K562 (cell line): ENCODE measurements around the gene IRAK2. TPM values are rescaled to one million over a fixed set of nuclear protein-coding genes. Genes with fewer than 3 reads are reported as not detected.

Experiments
- CHCHD3 ChIP-seq: fragments of 250-450 bp; sonication (Bioruptor Pico); IDR thresholded peaks from 2 replicates; pipeline ENCODE4 v2.1.2; 2022; ENCODE audit warnings: mild to moderate bottlenecking
- CREB1 ChIP-seq, 2 experiments: sonication (generic) in 1 of 2; formaldehyde crosslinking in 1 of 2; IDR thresholded peaks; 2 replicates each; pipeline versions ENCODE4 v1.6.1 to v1.8.0; 2012 to 2022; ENCODE audit warnings: inconsistent platforms in 1 of 2, mild to moderate bottlenecking in 1 of 2, missing genetic modification reagents in 1 of 2, moderate library complexity in 1 of 2
- CTCFL ChIP-seq: IDR thresholded peaks from 2 replicates; pipeline ENCODE4 v1.6.1; 2011; ENCODE audit warnings: borderline replicate concordance, low read depth, mild to moderate bottlenecking, moderate library complexity, low read length; ENCODE audit not compliant: insufficient read depth, poor library complexity, severe bottlenecking
- E2F3 ChIP-seq: fragments of 250-450 bp; sonication (Bioruptor Pico); IDR thresholded peaks from 2 replicates; pipeline ENCODE4 v1.4.0; 2020; ENCODE audit warnings: mild to moderate bottlenecking
- FOSL1 ChIP-seq: fragments of 200-800 bp; sonication (Bioruptor generic); conservative IDR thresholded peaks from 2 replicates; pipeline ENCODE4 v1.6.1; 2016; ENCODE audit warnings: missing genetic modification characterization, missing compliant biosample characterization
- GATAD2A ChIP-seq: fragments of 450-650 bp; IDR thresholded peaks from 2 replicates; pipeline ENCODE4 v1.6.1; 2017
- HLTF ChIP-seq: fragments of 450-650 bp; IDR thresholded peaks from 2 replicates; pipeline ENCODE4 v1.6.1; 2016
- IRF2 ChIP-seq: sonication (generic); formaldehyde crosslinking; IDR thresholded peaks from 2 replicates; pipeline ENCODE4 v1.8.1; 2022; ENCODE audit warnings: mild to moderate bottlenecking, missing genetic modification reagents
- KDM5B ChIP-seq: fragments of 200-600 bp; sonication (generic); IDR thresholded peaks from 2 replicates; pipeline ENCODE4 v1.6.1; 2012; ENCODE audit warnings: low read depth, mild to moderate bottlenecking, moderate library complexity, low read length, control low read depth, inconsistent platforms; ENCODE audit not compliant: insufficient replicate concordance
- MAFG ChIP-seq: fragments of 450-650 bp; conservative IDR thresholded peaks from 2 replicates; pipeline ENCODE4 v1.6.1; 2016; ENCODE audit warnings: missing genetic modification characterization, missing compliant biosample characterization
- MED1 ChIP-seq: sonication (generic); formaldehyde crosslinking; IDR thresholded peaks from 2 replicates; pipeline ENCODE4 v1.8.1; 2023; ENCODE audit warnings: missing genetic modification reagents, borderline replicate concordance
- NR4A1 ChIP-seq, 2 experiments: fragments of 250-450 bp in 1 of 2; fragments of 450-650 bp in 1 of 2; sonication (Bioruptor Pico) in 1 of 2; IDR thresholded peaks; 2 replicates each; pipeline versions ENCODE4 v1.4.0 to v1.6.1; 2016 to 2020; ENCODE audit warnings: mild to moderate bottlenecking in 2 of 2, missing compliant biosample characterization in 1 of 2, missing genetic modification characterization in 1 of 2, moderate library complexity in 1 of 2
- PHF8 ChIP-seq: fragments of 200-600 bp; sonication (generic); IDR thresholded peaks from 2 replicates; pipeline ENCODE4 v1.6.1; 2012; ENCODE audit warnings: mixed run types, mild to moderate bottlenecking, inconsistent platforms, low read length, moderate library complexity, borderline replicate concordance
- PHTF2 ChIP-seq: fragments of 250-450 bp; sonication (Bioruptor Pico); IDR thresholded peaks from 2 replicates; pipeline ENCODE4 v1.5.0; 2021; ENCODE audit warnings: mild to moderate bottlenecking
- PTTG1 ChIP-seq: fragments of 450-650 bp; IDR thresholded peaks from 2 replicates; pipeline ENCODE4 v1.6.1; 2016; ENCODE audit warnings: low read depth, mild to moderate bottlenecking, missing genetic modification characterization, missing compliant biosample characterization
- PYGO2 ChIP-seq: fragments of 450-650 bp; IDR thresholded peaks from 2 replicates; pipeline ENCODE4 v1.6.1; 2016; ENCODE audit warnings: mild to moderate bottlenecking, missing genetic modification characterization, moderate library complexity, missing compliant biosample characterization
- ZBTB5 ChIP-seq: fragments of 450-650 bp; IDR thresholded peaks from 2 replicates; pipeline ENCODE4 v1.6.1; 2017; ENCODE audit warnings: antibody characterized with exemption
- ZNF165 ChIP-seq: fragments of 250-450 bp; sonication (Bioruptor Pico); IDR thresholded peaks from 2 replicates; pipeline ENCODE4 v1.4.0; 2020; ENCODE audit warnings: borderline replicate concordance
- polyA plus RNA-seq, 8 experiments: library from polyadenylated mRNA; depleted of rRNA in 4 of 8; stranded (reverse) in 5 of 8; unstranded in 3 of 8; fragments of >200 nt; fragmentation: Nextera tagmentation in 2 of 8; fragmentation: Illumina TruSeq in 1 of 8; extraction: Ambion mirVana in 2 of 8; extraction: Trizol in 1 of 8; gene quantifications; 2 replicates each; pipeline versions ENCODE4 v1.2.1 to v1.2.3, GENCODE V29; 2011 to 2014; ENCODE audit warnings: inconsistent platforms in 1 of 8, missing spikeins in 1 of 8
- total RNA-seq, 7 experiments: library from RNA; depleted of rRNA in 6 of 7; stranded (reverse); fragments of >200 nt in 6 of 7; fragmentation: Illumina TruSeq in 2 of 7; extraction: Trizol in 2 of 7; gene quantifications; 2 replicates each; pipeline versions ENCODE4 v1.2.1 to v1.2.3, GENCODE V29; 2011 to 2021; ENCODE audit warnings: low replicate concordance in 1 of 7
- TF ChIP-seq, protein P1 (sequence below): fragments of 450-650 bp; IDR thresholded peaks from 2 replicates; pipeline ENCODE4 v1.6.1; 2016; ENCODE audit warnings: missing biosample characterization, missing genetic modification characterization
- TF ChIP-seq, protein P2 (sequence below), 3 experiments: IDR thresholded peaks in 2 of 3; conservative IDR thresholded peaks in 1 of 3; 2 replicates each; pipeline ENCODE4 v1.5.1; 2011 to 2012; ENCODE audit warnings: low read length in 3 of 3, mild to moderate bottlenecking in 3 of 3, control low read depth in 2 of 3, improper control_type of control experiment in 1 of 3, inconsistent platforms in 1 of 3, low read depth in 1 of 3, mixed read lengths in 1 of 3, moderate library complexity in 1 of 3; ENCODE audit not compliant: insufficient read depth in 2 of 3

IRAK2 gene
- total and polyA plus RNA-seq, 9 of the 15 experiments (the other 6 are each of a cell fraction or from before 2014, with no cell fraction given) = 0.42 to 4.4 (median 2.7) TPM

DNA sequence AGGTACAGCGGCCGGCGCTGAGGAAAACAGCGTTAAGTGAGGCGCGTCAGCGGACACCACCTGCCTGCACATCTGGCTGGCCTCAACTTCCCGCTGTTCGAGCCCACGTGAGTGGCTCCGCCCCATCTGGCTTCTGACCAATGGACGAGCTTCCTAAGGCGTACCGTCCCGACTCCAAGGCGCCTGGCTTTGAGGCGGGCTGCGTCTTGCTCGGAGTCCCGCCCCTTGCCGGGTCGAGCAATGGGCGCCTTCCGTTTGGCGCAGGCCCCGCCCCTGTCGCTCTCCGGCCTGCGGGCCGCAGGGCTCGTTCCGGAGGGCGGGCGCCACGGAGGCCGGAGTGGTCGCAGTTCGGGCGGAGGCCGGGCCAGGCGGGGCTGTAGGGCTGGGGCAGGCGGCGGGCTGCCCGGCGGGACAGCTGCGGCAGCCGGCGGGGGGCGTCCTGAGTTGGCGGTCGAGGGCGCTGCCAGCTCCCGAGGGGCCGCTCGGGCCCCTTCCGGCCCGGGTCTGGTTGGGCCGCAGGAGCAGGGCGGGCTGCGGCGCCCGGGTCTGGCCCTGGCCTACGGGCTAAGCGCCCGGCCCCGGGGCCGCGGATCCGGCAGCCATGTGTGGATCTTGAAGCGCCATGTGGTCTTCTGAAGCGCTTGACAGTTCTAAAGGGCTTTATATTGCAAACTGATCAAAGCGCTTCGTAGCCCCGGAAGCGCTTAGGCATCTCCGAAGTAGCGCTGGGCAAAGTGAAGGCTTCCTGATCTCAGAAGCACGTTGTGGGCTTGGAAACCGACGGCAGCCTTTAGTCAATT lies 83.7 kb downstream of the IRAK2 start, which contains the start of gene TATDN2 (continued):
- TF ChIP-seq PYGO2 (tag) = no peak
- TF ChIP-seq FOSL1 (tag) = no peak
- peak; percentile 68 for TF ChIP-seq CREB1 (IDR thresholded peaks at IDR 0.05)
- peak; percentile 69; the same call in 1 of the 2 replicates for TF ChIP-seq CREB1 (CRISPR knock-in tag; IDR thresholded peaks at IDR 0.05)
- TF ChIP-seq, protein P1, sequence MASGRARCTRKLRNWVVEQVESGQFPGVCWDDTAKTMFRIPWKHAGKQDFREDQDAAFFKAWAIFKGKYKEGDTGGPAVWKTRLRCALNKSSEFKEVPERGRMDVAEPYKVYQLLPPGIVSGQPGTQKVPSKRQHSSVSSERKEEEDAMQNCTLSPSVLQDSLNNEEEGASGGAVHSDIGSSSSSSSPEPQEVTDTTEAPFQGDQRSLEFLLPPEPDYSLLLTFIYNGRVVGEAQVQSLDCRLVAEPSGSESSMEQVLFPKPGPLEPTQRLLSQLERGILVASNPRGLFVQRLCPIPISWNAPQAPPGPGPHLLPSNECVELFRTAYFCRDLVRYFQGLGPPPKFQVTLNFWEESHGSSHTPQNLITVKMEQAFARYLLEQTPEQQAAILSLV (tag) = no peak
- no peak for TF ChIP-seq HLTF
- TF ChIP-seq PHF8 = peak; percentile 89; the same call in 1 of the 2 replicates
- no peak for TF ChIP-seq IRF2 (CRISPR knock-in tag)
- TF ChIP-seq PHTF2 (CRISPR knock-in tag) = no peak
- no peak for TF ChIP-seq ZBTB5
- peak; percentile 26 for TF ChIP-seq CTCFL
- no peak for TF ChIP-seq ZNF165 (CRISPR knock-in tag)
- no peak for TF ChIP-seq NR4A1 (CRISPR knock-in tag; IDR thresholded peaks at IDR 0.05)
- TF ChIP-seq NR4A1 (tag; IDR thresholded peaks at IDR 0.05) = 0 out of 2 replicates have a peak, but pooled peaks have one; percentile 24
- no peak for TF ChIP-seq GATAD2A
- TF ChIP-seq CHCHD3 = no peak
- no peak for TF ChIP-seq PTTG1
- TF ChIP-seq E2F3 (CRISPR knock-in tag) = 0 out of 2 replicates have a peak, but pooled peaks have one; percentile 8
- no peak for TF ChIP-seq MED1 (CRISPR knock-in tag)
- no peak for TF ChIP-seq MAFG
- peak; percentile 57 for TF ChIP-seq KDM5B
- TF ChIP-seq, protein P2, sequence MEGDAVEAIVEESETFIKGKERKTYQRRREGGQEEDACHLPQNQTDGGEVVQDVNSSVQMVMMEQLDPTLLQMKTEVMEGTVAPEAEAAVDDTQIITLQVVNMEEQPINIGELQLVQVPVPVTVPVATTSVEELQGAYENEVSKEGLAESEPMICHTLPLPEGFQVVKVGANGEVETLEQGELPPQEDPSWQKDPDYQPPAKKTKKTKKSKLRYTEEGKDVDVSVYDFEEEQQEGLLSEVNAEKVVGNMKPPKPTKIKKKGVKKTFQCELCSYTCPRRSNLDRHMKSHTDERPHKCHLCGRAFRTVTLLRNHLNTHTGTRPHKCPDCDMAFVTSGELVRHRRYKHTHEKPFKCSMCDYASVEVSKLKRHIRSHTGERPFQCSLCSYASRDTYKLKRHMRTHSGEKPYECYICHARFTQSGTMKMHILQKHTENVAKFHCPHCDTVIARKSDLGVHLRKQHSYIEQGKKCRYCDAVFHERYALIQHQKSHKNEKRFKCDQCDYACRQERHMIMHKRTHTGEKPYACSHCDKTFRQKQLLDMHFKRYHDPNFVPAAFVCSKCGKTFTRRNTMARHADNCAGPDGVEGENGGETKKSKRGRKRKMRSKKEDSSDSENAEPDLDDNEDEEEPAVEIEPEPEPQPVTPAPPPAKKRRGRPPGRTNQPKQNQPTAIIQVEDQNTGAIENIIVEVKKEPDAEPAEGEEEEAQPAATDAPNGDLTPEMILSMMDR (IDR thresholded peaks at IDR 0.05 in 2 of 3, conservative IDR thresholded peaks at IDR 0.05 in 1 of 3; ENCODE audit: insufficient read depth in 2 of 3, low read depth in 1 of 3, low read length in 3 of 3) = peak in 1 of 3 experiments; percentile 31; a peak in 2 of 6 replicates
